Testis (tissue), 2 donors: ENCODE data around the gene DAB2.

Experiments
- CTCF ChIP-seq, 3 experiments: fragments of 450-650 bp in 2 of 3; fragments of 200-600 bp in 1 of 3; sonication (generic) in 1 of 3; IDR thresholded peaks; one replicate each; pipeline ENCODE4 v1.5.1; 2016 to 2019; ENCODE audit warnings: antibody characterized with exemption in 3 of 3, mild to moderate bottlenecking in 2 of 3, moderate library complexity in 1 of 3
- POLR2A ChIP-seq: fragments of 450-650 bp; IDR thresholded peaks from one replicate; pipeline ENCODE4 v1.6.1; 2017; ENCODE audit warnings: antibody characterized with exemption, mild to moderate bottlenecking, moderate library complexity

- TF ChIP-seq CTCF (IDR thresholded peaks at IDR 0.05) (no peak), POLR2A (no peak)
These were observed 72.6 kb downstream of the DAB2 start for GRCh38 chr5:39352170-39352569.
